ENCODE data around the gene RGPD8. TPM values are rescaled to one million over a fixed set of nuclear protein-coding genes. Genes with fewer than 3 reads are reported as not detected.
"Not testable (repeated sequence)": the region's sequence is repeated elsewhere in the genome, so short reads cannot be mapped to it uniquely, and the experiment has no call there.

RGPD8 gene
- total RNA-seq, 1 experiment from 2014 or later, result 8.1 TPM

GRCh38 chr2:112352809-112353603 lies 80.4 kb downstream of the RGPD8 start:
- H3K27ac ChIP-seq (ENCODE audit: insufficient read length, low read depth, low read length); H3K79me1 ChIP-seq (ENCODE audit: insufficient read depth, low read depth, low read length, poor library complexity, severe bottlenecking); H3K4ac ChIP-seq (ENCODE audit: low read depth, low read length); H3T11ph ChIP-seq (ENCODE audit: low read length); H3K23me2 ChIP-seq (ENCODE audit: insufficient read length, low read depth, low read length, poor library complexity, severe bottlenecking); H2BK5ac ChIP-seq (ENCODE audit: insufficient read length, low read length); H4K5ac ChIP-seq (ENCODE audit: insufficient read length, low read depth, low read length); H2AFZ ChIP-seq (ENCODE audit: low read length); H3K56ac ChIP-seq (ENCODE audit: insufficient read length, low read depth, low read length); H3K27me3 ChIP-seq (ENCODE audit: insufficient read depth, low read length); H3K79me2 ChIP-seq (ENCODE audit: insufficient read depth, low read length); H2BK12ac ChIP-seq (ENCODE audit: insufficient read length, low read depth, low read length); H3K4me1 Mint-ChIP-seq; H3K9ac ChIP-seq (ENCODE audit: extremely low read depth, insufficient read length, low read length); H4K91ac ChIP-seq (ENCODE audit: insufficient read length, low read depth, low read length); H4K8ac ChIP-seq (replicated peaks; ENCODE audit: insufficient read length, low read depth, low read length); H3K18ac ChIP-seq (ENCODE audit: insufficient read length, low read depth, low read length); H3K36me3 Mint-ChIP-seq (ENCODE audit: insufficient read depth in 1 of 3, low read depth in 3 of 3); H2BK20ac ChIP-seq (ENCODE audit: low read depth, low read length, poor library complexity, severe bottlenecking); H2BK15ac ChIP-seq (ENCODE audit: low read depth, low read length); H3K4me2 ChIP-seq (ENCODE audit: insufficient read depth, insufficient read length, low read length); H3K27ac Mint-ChIP-seq; H3K23ac ChIP-seq (ENCODE audit: insufficient read length, low read depth, low read length); H3K9me3 ChIP-seq (ENCODE audit: control insufficient read depth, low read depth, low read length); H3K27me3 Mint-ChIP-seq (ENCODE audit: low read depth); H3K4me3 Mint-ChIP-seq; DNase-seq; H3K9me3 Mint-ChIP-seq; H4K20me1 ChIP-seq (ENCODE audit: control insufficient read depth, insufficient read depth, insufficient read length); H2BK120ac ChIP-seq (ENCODE audit: low read depth, low read length, poor library complexity, severe bottlenecking); H3K4me1 ChIP-seq (ENCODE audit: insufficient read depth, low read length); H2AK5ac ChIP-seq (ENCODE audit: insufficient read length, low read length); H3K14ac ChIP-seq (ENCODE audit: insufficient read depth, low read length): not testable (repeated sequence)
- WGBS (ENCODE audit: extremely low coverage, insufficient read length, low lambda C conversion rate), result no CpG with 5 or more reads among the region's 25 CpGs

GRCh38 chr2:112352292-112352691 lies 81.2 kb downstream of the RGPD8 start:
- H3K27ac Mint-ChIP-seq, result peak overlapping the region in 2 of 3 experiments; percentile 2 to 16; a peak in 2 of 7 replicates

More at GRCh38 chr2:112352292-112352691, 81.2 kb downstream of the RGPD8 start:
- not testable (repeated sequence) for H3K14ac ChIP-seq (ENCODE audit: insufficient read depth, low read length); H4K5ac ChIP-seq (ENCODE audit: insufficient read length, low read depth, low read length); H2BK12ac ChIP-seq (ENCODE audit: insufficient read length, low read depth, low read length); H4K20me1 ChIP-seq (ENCODE audit: control insufficient read depth, insufficient read depth, insufficient read length); H3K4me1 Mint-ChIP-seq; H3K27ac ChIP-seq (ENCODE audit: insufficient read length, low read depth, low read length); H2AK5ac ChIP-seq (ENCODE audit: insufficient read length, low read length); H2BK120ac ChIP-seq (ENCODE audit: low read depth, low read length, poor library complexity, severe bottlenecking); H3K36me3 Mint-ChIP-seq (ENCODE audit: insufficient read depth in 1 of 3, low read depth in 3 of 3); H2BK5ac ChIP-seq (ENCODE audit: insufficient read length, low read length); H4K91ac ChIP-seq (ENCODE audit: insufficient read length, low read depth, low read length); H3K4me2 ChIP-seq (ENCODE audit: insufficient read depth, insufficient read length, low read length); H3K56ac ChIP-seq (ENCODE audit: insufficient read length, low read depth, low read length); H3K23ac ChIP-seq (ENCODE audit: insufficient read length, low read depth, low read length); H3K18ac ChIP-seq (ENCODE audit: insufficient read length, low read depth, low read length); H3K27me3 ChIP-seq (ENCODE audit: insufficient read depth, low read length); H3K4ac ChIP-seq (ENCODE audit: low read depth, low read length); H3T11ph ChIP-seq (ENCODE audit: low read length); H3K23me2 ChIP-seq (ENCODE audit: insufficient read length, low read depth, low read length, poor library complexity, severe bottlenecking); H3K27me3 Mint-ChIP-seq (ENCODE audit: low read depth); H3K79me1 ChIP-seq (ENCODE audit: insufficient read depth, low read depth, low read length, poor library complexity, severe bottlenecking); H2AFZ ChIP-seq (ENCODE audit: low read length); H3K79me2 ChIP-seq (ENCODE audit: insufficient read depth, low read length); H3K9ac ChIP-seq (ENCODE audit: extremely low read depth, insufficient read length, low read length); H2BK20ac ChIP-seq (ENCODE audit: low read depth, low read length, poor library complexity, severe bottlenecking); H3K9me3 Mint-ChIP-seq; DNase-seq; H3K4me1 ChIP-seq (ENCODE audit: insufficient read depth, low read length); H2BK15ac ChIP-seq (ENCODE audit: low read depth, low read length); H3K9me3 ChIP-seq (ENCODE audit: control insufficient read depth, low read depth, low read length); H3K4me3 Mint-ChIP-seq; H4K8ac ChIP-seq (replicated peaks; ENCODE audit: insufficient read length, low read depth, low read length)
- WGBS (ENCODE audit: extremely low coverage, insufficient read length, low lambda C conversion rate), result no CpG with 5 or more reads among the region's 2 CpGs

Data from H9 (cell line).